Activated B cell treated with CpG ODN at 0.5 μM for 24 hours (primary cell): ENCODE measurements around the gene CROCC2. TPM values are rescaled to one million over a fixed set of nuclear protein-coding genes. Genes with fewer than 3 reads are reported as not detected.

Source experiments
- ATAC-seq: fragments of 200-7000 bp; cut with Tn5 transposase; one replicate; pipeline ENCODE4 v1.10.0; 2021; ENCODE audit warnings: low read depth, mild to moderate bottlenecking, moderate library complexity
- CTCF ChIA-PET: fragments of 350-600 bp; sonication (Branson Sonifier 250); formaldehyde crosslinking; loops from one replicate; lab custom pipeline; 2021; ENCODE audit warnings: antibody characterized with exemption; lab: Charles Lee
- POLR2A ChIA-PET: fragments of 350-600 bp; sonication (Branson Sonifier 250); formaldehyde crosslinking; loops from one replicate; lab custom pipeline; 2021; ENCODE audit warnings: antibody characterized with exemption; lab: Charles Lee
- DNase-seq: peaks from one replicate; pipeline ENCODE4 v3.0.0; 2022
- H3K27ac Mint-ChIP-seq: one replicate; pipeline ENCODE4 v1.8.0; 2020; ENCODE audit warnings: mixed read lengths
- H3K27me3 Mint-ChIP-seq: one replicate; pipeline ENCODE4 v1.8.0; 2021; ENCODE audit warnings: mixed read lengths
- H3K36me3 Mint-ChIP-seq: one replicate; pipeline ENCODE4 v1.8.0; 2021; ENCODE audit warnings: low read depth, mixed read lengths
- H3K4me1 Mint-ChIP-seq: one replicate; pipeline ENCODE4 v1.8.0; 2021; ENCODE audit warnings: mixed read lengths
- H3K4me3 Mint-ChIP-seq: one replicate; pipeline ENCODE4 v1.8.0; 2020; ENCODE audit warnings: mild to moderate bottlenecking, mixed read lengths
- H3K9me3 Mint-ChIP-seq: one replicate; pipeline ENCODE4 v1.8.0; 2020; ENCODE audit warnings: mixed read lengths
- CTCF ChIP-seq: fragments of 200-600 bp; IDR thresholded peaks from one replicate; pipeline ENCODE4 v1.8.0; 2022; ENCODE audit warnings: antibody characterized with exemption, mild to moderate bottlenecking
- intact Hi-C: fragments of 100-400 bp; cut with micrococcal nuclease; formaldehyde crosslinking; loops from one replicate; pipeline ENCODE4 v1.15.1; 2024
- total RNA-seq: library from RNA; stranded (reverse); gene quantifications from 2 replicates; pipeline ENCODE4 v1.2.3, GENCODE V29; 2022

CROCC2 gene
- not detected in 2 replicates for total RNA-seq

DNA sequence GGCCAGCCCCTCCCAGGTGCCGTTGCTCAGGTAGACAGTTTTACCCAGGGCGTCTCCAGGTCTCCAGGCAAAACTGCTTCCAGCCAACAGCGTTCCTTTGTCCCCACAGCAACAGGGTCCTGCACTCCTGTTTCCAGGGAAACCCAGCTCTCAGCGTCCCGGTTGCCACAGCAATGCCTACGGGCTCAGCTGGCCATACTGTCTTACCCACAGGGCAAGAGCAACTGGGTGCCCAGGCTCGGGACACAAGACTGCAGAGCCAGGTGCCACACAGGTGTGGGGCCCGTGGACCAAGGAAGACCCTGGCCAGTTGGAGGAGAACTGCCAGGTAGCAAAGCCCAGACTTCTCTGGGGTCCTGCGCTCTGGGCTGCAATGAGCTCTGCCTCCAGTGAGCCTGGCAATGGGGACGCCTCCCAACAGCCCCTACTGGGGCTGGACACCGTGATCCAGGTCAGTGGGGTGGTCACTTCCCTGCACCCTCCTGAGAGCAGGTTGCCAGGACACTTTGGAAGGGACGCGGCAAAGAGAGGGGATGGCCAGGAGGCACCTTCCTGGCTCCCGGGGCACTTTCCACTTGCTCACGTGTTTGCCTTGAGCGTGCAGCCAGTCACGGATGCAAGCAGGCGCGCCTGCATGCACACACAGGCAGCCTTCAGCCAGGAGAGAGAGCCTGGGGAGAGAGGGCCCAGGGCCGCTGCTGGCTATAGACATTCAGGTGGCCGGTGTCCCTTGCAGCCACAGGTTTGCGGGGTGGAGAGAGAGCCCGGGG, at the start of gene CROCC2:
TSS of gene CROCC2 (plus strand) at position 196 of the 770 bp plus-strand sequence. CDS start at position 374, 178 bp downstream.
- intact Hi-C loops = no loop called here
- ChIA-PET CTCF (no interaction called here), POLR2A (no interaction called here)
- DNase-seq (no peak), ATAC-seq (no peak)
- Mint-ChIP-seq H3K27ac (no peak within 1 kb of the TSS), H3K4me1 (no peaks in the 10 kb centered on the region), H3K36me3 (no peaks in the 10 kb centered on the region), H3K4me3 (no peak within 1 kb of the TSS), H3K9me3 (no peaks in the 10 kb centered on the region), H3K27me3 (peaks cover 12% of the 10 kb centered on the region)
- TF ChIP-seq CTCF = no peak

- no peaks in the 10 kb centered on the region for H3K36me3 Mint-ChIP-seq
- no peak for DNase-seq
- H3K27me3 Mint-ChIP-seq = peaks cover 8% of the 10 kb centered on the region
- POLR2A ChIA-PET = no interaction called here
- no peak for TF ChIP-seq CTCF
- H3K4me1 Mint-ChIP-seq = no peaks in the 10 kb centered on the region
- CTCF ChIA-PET = no interaction called here
- H3K4me3 Mint-ChIP-seq = no peak overlapping the region
- no peak for ATAC-seq
- intact Hi-C loops = no loop called here
- no peak overlapping the region for H3K27ac Mint-ChIP-seq
- peaks cover 10% of the 10 kb centered on the region for H3K9me3 Mint-ChIP-seq
Observed at GRCh38 chr2:240857039-240858008, 48.8 kb upstream of the CROCC2 start.

DNA sequence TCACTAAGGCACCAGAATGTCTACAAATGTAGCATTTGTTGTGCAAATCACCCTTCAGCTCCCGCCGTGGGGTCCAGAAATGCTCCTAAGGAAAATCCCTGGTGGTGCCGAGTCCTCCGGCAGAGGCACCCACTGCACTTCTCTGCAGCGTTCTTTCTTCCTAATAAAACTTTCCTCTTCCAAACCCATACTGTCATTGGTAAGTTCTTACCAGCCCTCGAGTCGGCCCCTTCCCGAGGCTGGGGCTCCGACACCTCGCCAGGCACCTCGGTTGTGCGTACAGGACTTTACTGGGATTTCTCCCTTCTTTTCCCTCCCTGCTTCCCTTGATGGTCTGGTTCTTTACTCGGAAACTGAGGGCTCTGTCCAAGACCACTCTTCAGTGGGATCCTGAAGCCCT, 47.8 kb upstream of the CROCC2 start:
- CTCF ChIA-PET = no interaction called here
- DNase-seq (no peak), ATAC-seq (no peak)
- intact Hi-C loops = no loop called here
- Mint-ChIP-seq H3K27ac (no peak overlapping the region), H3K27me3 (peaks cover 9% of the 10 kb centered on the region), H3K4me1 (no peaks in the 10 kb centered on the region), H3K9me3 (peaks cover 10% of the 10 kb centered on the region), H3K36me3 (no peaks in the 10 kb centered on the region), H3K4me3 (no peak overlapping the region)
- POLR2A ChIA-PET = no interaction called here
- no peak for TF ChIP-seq CTCF

GRCh38 chr2:240858871-240859270, 47.3 kb upstream of the CROCC2 start:
- H3K4me3 Mint-ChIP-seq = no peak overlapping the region
- no peak overlapping the region for H3K27ac Mint-ChIP-seq
- no peak for TF ChIP-seq CTCF
- peaks cover 10% of the 10 kb centered on the region for H3K9me3 Mint-ChIP-seq
- ATAC-seq (no peak), DNase-seq (no peak)
- ChIA-PET CTCF (no interaction called here), POLR2A (no interaction called here)
- no peaks in the 10 kb centered on the region for H3K4me1 Mint-ChIP-seq
- peaks cover 15% of the 10 kb centered on the region for H3K27me3 Mint-ChIP-seq
- no peaks in the 10 kb centered on the region for H3K36me3 Mint-ChIP-seq
- intact Hi-C loops = no loop called here

- H3K9me3 Mint-ChIP-seq = no peaks in the 10 kb centered on the region
- CTCF ChIA-PET = interaction anchor here (0.9 kb wide), 1 partner anchor 122 kb away, joined by 3 read pairs; no protein-coding TSS in a partner anchor
- H3K27me3 Mint-ChIP-seq = peaks cover 24% of the 10 kb centered on the region
- POLR2A ChIA-PET = no interaction called here
- no peak overlapping the region for H3K27ac Mint-ChIP-seq
- no peak for ATAC-seq
- TF ChIP-seq CTCF = no peak
- H3K4me1 Mint-ChIP-seq = no peaks in the 10 kb centered on the region
- no peaks in the 10 kb centered on the region for H3K36me3 Mint-ChIP-seq
- no peak for DNase-seq
- H3K4me3 Mint-ChIP-seq = no peak overlapping the region
- intact Hi-C loops = no loop called here
Observed at GRCh38 chr2:240861547-240861946, 44.6 kb upstream of the CROCC2 start.
